OCI-LY7 (cell line): ENCODE measurements around the gene FBXL20. TPM values are rescaled to one million over a fixed set of nuclear protein-coding genes. Genes with fewer than 3 reads are reported as not detected.

Source experiments
- BruUV-seq: library from RNA; stranded (reverse); fragments of 400-500 nt; replicated peaks from 2 replicates; lab custom pipeline; 2021; lab: Mats Ljungman, UMichigan
- CTCF ChIA-PET: fragments of 300-600 bp; sonication (Branson Sonifier 250); formaldehyde crosslinking; loops from one replicate; lab custom pipeline; 2022; ENCODE audit warnings: antibody characterized with exemption; ENCODE audit not compliant: unreplicated experiment; lab: Charles Lee
- POLR2A ChIA-PET: fragments of 300-600 bp; sonication (Branson Sonifier 250); formaldehyde crosslinking; loops from one replicate; lab custom pipeline; 2022; ENCODE audit warnings: antibody characterized with exemption; lab: Charles Lee
- DNase-seq: peaks from one replicate; pipeline ENCODE4 v3.0.0-alpha.2; 2015; ENCODE audit warnings: low spot score
- H2AFZ ChIP-seq: fragments of 200-600 bp; sonication (generic), shearing (Covaris generic); 2 replicates; pipeline ENCODE4 v1.6.1; 2014; ENCODE audit warnings: mild to moderate bottlenecking, antibody characterized with exemption, low read length, moderate library complexity
- H3K27ac ChIP-seq: fragments of 200-600 bp; sonication (generic); 2 replicates; pipeline ENCODE4 v1.5.1; 2014; ENCODE audit warnings: mixed run types, low read depth, mild to moderate bottlenecking, moderate library complexity, low read length, inconsistent platforms; ENCODE audit not compliant: poor library complexity, severe bottlenecking
- H3K36me3 ChIP-seq: fragments of 200-600 bp; sonication (generic); 2 replicates; pipeline ENCODE4 v1.6.1; 2014; ENCODE audit warnings: mild to moderate bottlenecking, antibody characterized with exemption, low read length, moderate library complexity, mixed read lengths; ENCODE audit not compliant: insufficient read depth
- H3K4me1 ChIP-seq: fragments of 200-600 bp; sonication (generic); 2 replicates; pipeline ENCODE4 v1.5.1; 2014; ENCODE audit warnings: mild to moderate bottlenecking, low read length; ENCODE audit not compliant: insufficient read depth, poor library complexity, severe bottlenecking
- H3K4me2 ChIP-seq: fragments of 200-600 bp; sonication (generic); 2 replicates; pipeline ENCODE4 v1.6.1; 2014; ENCODE audit warnings: mild to moderate bottlenecking, low read length
- H3K4me3 ChIP-seq: fragments of 200-600 bp; sonication (generic); 2 replicates; pipeline ENCODE4 v1.5.1; 2014; ENCODE audit warnings: mild to moderate bottlenecking, low read depth, low read length; ENCODE audit not compliant: poor library complexity, severe bottlenecking
- H3K79me2 ChIP-seq: fragments of 200-600 bp; sonication (generic); 2 replicates; pipeline ENCODE4 v1.6.1; 2016; ENCODE audit warnings: low read depth, mild to moderate bottlenecking, low read length, moderate library complexity, mixed read lengths; ENCODE audit not compliant: insufficient read depth
- H3K9me2 ChIP-seq: fragments of 200-600 bp; sonication (generic); 2 replicates; pipeline ENCODE4 v1.6.1; 2016; ENCODE audit warnings: mild to moderate bottlenecking, low read length, mixed read lengths; ENCODE audit not compliant: insufficient read depth
- H3K9me3 ChIP-seq: fragments of 200-600 bp; sonication (generic); 2 replicates; pipeline ENCODE4 v1.6.1; 2014; ENCODE audit warnings: mild to moderate bottlenecking, mixed run types, low read length, mixed read lengths
- H4K20me1 ChIP-seq: fragments of 200-600 bp; sonication (generic); 2 replicates; pipeline ENCODE4 v1.6.1; 2014; ENCODE audit warnings: mild to moderate bottlenecking, antibody characterized with exemption, low read length, moderate library complexity, mixed read lengths; ENCODE audit not compliant: insufficient read depth
- EZH2phosphoT487 ChIP-seq: fragments of 200-600 bp; sonication (generic); IDR thresholded peaks from 2 replicates; pipeline ENCODE4 v1.6.1; 2018; ENCODE audit warnings: low read depth, borderline replicate concordance, mild to moderate bottlenecking, mixed run types, antibody characterized with exemption, low read length, moderate library complexity, mixed read lengths
- intact Hi-C: fragments of 100-400 bp; cut with micrococcal nuclease; formaldehyde crosslinking; loops from one replicate; pipeline ENCODE4 v1.10.0; 2022; ENCODE audit not compliant: unreplicated experiment
- total RNA-seq, 2 experiments: library from RNA; depleted of rRNA in 1 of 2; stranded (reverse); fragments of >200 nt in 1 of 2; shearing (Covaris generic) in 1 of 2; gene quantifications; 2 replicates each; pipeline ENCODE4 v1.2.3, GENCODE V29; 2014 to 2022
- TF ChIP-seq, protein P1 (sequence below): fragments of 200-600 bp; sonication (generic); conservative IDR thresholded peaks from 2 replicates; pipeline ENCODE4 v1.5.1; 2014; ENCODE audit warnings: mild to moderate bottlenecking, antibody characterized with exemption, low read length, moderate library complexity, mixed read lengths

Gene FBXL20
- total RNA-seq, 2 experiments from 2014 or later, result 2.1 to 12.2 TPM

- no peak overlapping the region for H2AFZ ChIP-seq
- no peaks in the 10 kb centered on the region for H3K9me2 ChIP-seq
- no peak overlapping the region for H3K4me2 ChIP-seq
- TF ChIP-seq EZH2phosphoT487, result no peak
- TF ChIP-seq, protein P1, sequence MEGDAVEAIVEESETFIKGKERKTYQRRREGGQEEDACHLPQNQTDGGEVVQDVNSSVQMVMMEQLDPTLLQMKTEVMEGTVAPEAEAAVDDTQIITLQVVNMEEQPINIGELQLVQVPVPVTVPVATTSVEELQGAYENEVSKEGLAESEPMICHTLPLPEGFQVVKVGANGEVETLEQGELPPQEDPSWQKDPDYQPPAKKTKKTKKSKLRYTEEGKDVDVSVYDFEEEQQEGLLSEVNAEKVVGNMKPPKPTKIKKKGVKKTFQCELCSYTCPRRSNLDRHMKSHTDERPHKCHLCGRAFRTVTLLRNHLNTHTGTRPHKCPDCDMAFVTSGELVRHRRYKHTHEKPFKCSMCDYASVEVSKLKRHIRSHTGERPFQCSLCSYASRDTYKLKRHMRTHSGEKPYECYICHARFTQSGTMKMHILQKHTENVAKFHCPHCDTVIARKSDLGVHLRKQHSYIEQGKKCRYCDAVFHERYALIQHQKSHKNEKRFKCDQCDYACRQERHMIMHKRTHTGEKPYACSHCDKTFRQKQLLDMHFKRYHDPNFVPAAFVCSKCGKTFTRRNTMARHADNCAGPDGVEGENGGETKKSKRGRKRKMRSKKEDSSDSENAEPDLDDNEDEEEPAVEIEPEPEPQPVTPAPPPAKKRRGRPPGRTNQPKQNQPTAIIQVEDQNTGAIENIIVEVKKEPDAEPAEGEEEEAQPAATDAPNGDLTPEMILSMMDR, result no peak
- no peaks in the 10 kb centered on the region for H3K9me3 ChIP-seq
- no peak for DNase-seq
- CTCF ChIA-PET, result no interaction called here
- H3K36me3 ChIP-seq, result no peaks in the 10 kb centered on the region
- no peaks in the 10 kb centered on the region for H4K20me1 ChIP-seq
- POLR2A ChIA-PET, result interaction anchor here (0.5 to 0.6 kb wide), 2 partner anchors 9 to 20 kb away, joined by 3 read pairs; no protein-coding TSS in a partner anchor
- H3K79me2 ChIP-seq, result no peaks in the 10 kb centered on the region
- intact Hi-C loops, result no loop called here
- H3K4me3 ChIP-seq, result no peak overlapping the region
- no TSS peak for BruUV-seq
- H3K4me1 ChIP-seq, result no peaks in the 10 kb centered on the region
- no peak overlapping the region for H3K27ac ChIP-seq
Measured at GRCh38 chr17:39357986-39358385, 43.4 kb downstream of the FBXL20 start.

- POLR2A ChIA-PET, result interaction anchor here (0.5 to 0.6 kb wide), 2 partner anchors 10 to 21 kb away, joined by 3 read pairs; no protein-coding TSS in a partner anchor
- no peak overlapping the region for H3K4me3 ChIP-seq
- no peaks in the 10 kb centered on the region for H3K9me3 ChIP-seq
- no peaks in the 10 kb centered on the region for H3K79me2 ChIP-seq
- intact Hi-C loops, result no loop called here
- H3K9me2 ChIP-seq, result no peaks in the 10 kb centered on the region
- CTCF ChIA-PET, result no interaction called here
- H3K36me3 ChIP-seq, result no peaks in the 10 kb centered on the region
- no peak overlapping the region for H2AFZ ChIP-seq
- no peak overlapping the region for H3K4me2 ChIP-seq
- no peak for TF ChIP-seq EZH2phosphoT487
- TF ChIP-seq, protein P1, result no peak
- no peaks in the 10 kb centered on the region for H4K20me1 ChIP-seq
- no peaks in the 10 kb centered on the region for H3K4me1 ChIP-seq
- no peak overlapping the region for H3K27ac ChIP-seq
- BruUV-seq, result no TSS peak
- no peak for DNase-seq
Measured at GRCh38 chr17:39357488-39357887, 43.9 kb downstream of the FBXL20 start.

DNA sequence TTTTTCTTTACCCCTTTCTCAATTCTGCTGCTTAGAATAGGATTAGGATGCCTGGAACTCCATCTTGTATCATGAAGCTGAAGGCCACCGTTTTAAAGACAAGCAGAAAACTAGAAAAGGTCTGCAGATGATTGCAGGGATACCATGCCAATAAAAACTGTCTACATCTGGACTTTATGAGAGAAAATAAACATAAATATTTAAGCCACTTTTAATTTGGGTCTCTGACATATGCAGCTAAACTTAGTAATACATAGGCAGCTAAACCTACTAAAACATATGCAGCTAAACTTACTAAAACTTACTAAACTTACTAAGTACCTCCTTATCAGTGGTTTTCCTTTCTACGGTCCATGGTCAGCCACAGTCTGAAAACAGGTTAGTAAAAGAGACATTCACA, 48.4 kb downstream of the FBXL20 start:
- intact Hi-C loops, result no loop called here
- Histone ChIP-seq H3K4me3 (no peak overlapping the region), H3K9me2 (no peaks in the 10 kb centered on the region), H3K79me2 (no peaks in the 10 kb centered on the region), H2AFZ (no peak overlapping the region), H3K4me1 (peaks cover 6% of the 10 kb centered on the region), H3K9me3 (no peaks in the 10 kb centered on the region), H3K36me3 (no peaks in the 10 kb centered on the region), H3K27ac (no peak overlapping the region), H3K4me2 (no peak overlapping the region), H4K20me1 (no peaks in the 10 kb centered on the region)
- BruUV-seq, result no TSS peak
- no peak for DNase-seq
- TF ChIP-seq EZH2phosphoT487, result no peak
- TF ChIP-seq, protein P1, result no peak
- CTCF ChIA-PET, result no interaction called here
- POLR2A ChIA-PET, result interaction anchor here (0.5 to 0.7 kb wide), 2 partner anchors 125 to 1180 kb away, joined by 4 to 6 read pairs; no protein-coding TSS in a partner anchor
